Endothelial cell of umbilical vein (primary cell): Measurements from ENCODE around the gene KLK8. TPM values are rescaled to one million over a fixed set of nuclear protein-coding genes. Genes with fewer than 3 reads are reported as not detected.

Experiments used
- BruUV-seq: library from RNA; stranded (reverse); fragments of 400-500 nt; replicated peaks from 2 replicates; lab custom pipeline; 2021; lab: Mats Ljungman, UMichigan
- CTCF ChIA-PET: fragments of 300-600, 350-600 bp; sonication (Branson Sonifier 250); formaldehyde crosslinking; loops from one replicate; lab custom pipeline; 2021; ENCODE audit warnings: antibody characterized with exemption, inconsistent platforms; lab: Charles Lee
- POLR2A ChIA-PET: fragments of 300-600, 350-600 bp; sonication (Branson Sonifier 250); formaldehyde crosslinking; loops from one replicate; lab custom pipeline; 2021; ENCODE audit warnings: antibody characterized with exemption, inconsistent platforms; lab: Charles Lee
- DNase-seq: peaks from one replicate; pipeline ENCODE4 v3.0.0-alpha.2; 2011; ENCODE audit warnings: low read depth, low spot score
- FAIRE-seq: peaks from 2 replicates; lab custom pipeline; 2011; peaks lifted over from hg19 to GRCh38; lab: Jason Lieb, UNC
- H2AFZ ChIP-seq: 2 replicates; pipeline ENCODE4 v1.6.0; 2012; ENCODE audit warnings: low read depth, low read length, control low read depth, inconsistent platforms
- H3K27ac ChIP-seq: 2 replicates; pipeline ENCODE4 v1.5.1; 2011; ENCODE audit warnings: low read depth, mild to moderate bottlenecking, control low read depth, low read length, moderate library complexity; ENCODE audit not compliant: insufficient read depth
- H3K27me3 ChIP-seq, 2 experiments: 2 replicates each; pipeline versions ENCODE4 v1.6.0 to v1.6.1; 2011; ENCODE audit warnings: low read length in 2 of 2, mixed read lengths in 1 of 2; ENCODE audit not compliant: control insufficient read depth in 2 of 2, insufficient read depth in 2 of 2
- H3K36me3 ChIP-seq, 2 experiments: 2 replicates in 1 of 2; 3 replicates in 1 of 2; pipeline ENCODE4 v1.5.1; 2011; ENCODE audit warnings: low read length in 2 of 2, mild to moderate bottlenecking in 1 of 2, moderate library complexity in 1 of 2; ENCODE audit not compliant: control insufficient read depth in 2 of 2, insufficient read depth in 2 of 2; ENCODE audit errors: extremely low read depth in 1 of 2
- H3K4me1 ChIP-seq: 3 replicates; pipeline ENCODE4 v1.5.1; 2011; ENCODE audit warnings: mild to moderate bottlenecking, low read length; ENCODE audit not compliant: control insufficient read depth, insufficient read depth; ENCODE audit errors: extremely low read depth
- H3K4me2 ChIP-seq: 2 replicates; pipeline ENCODE4 v1.6.1; 2011; ENCODE audit warnings: low read length, control low read depth, mixed read lengths; ENCODE audit not compliant: insufficient read depth
- H3K4me3 ChIP-seq, 3 experiments: fragments of 200-600 bp in 1 of 3; sonication (generic), shearing (Covaris generic) in 1 of 3; replicated peaks in 1 of 3; 2 replicates each; pipeline ENCODE4 v1.5.1; 2011 to 2016; ENCODE audit warnings: control low read depth in 3 of 3, low read length in 3 of 3, mild to moderate bottlenecking in 2 of 3, inconsistent platforms in 1 of 3, low read depth in 1 of 3, moderate library complexity in 1 of 3; ENCODE audit not compliant: insufficient read depth in 1 of 3
- H3K79me2 ChIP-seq: 2 replicates; pipeline ENCODE4 v1.6.0; 2012; ENCODE audit warnings: low read length, inconsistent platforms; ENCODE audit not compliant: control insufficient read depth, insufficient read depth
- H3K9ac ChIP-seq: replicated peaks from 2 replicates; pipeline ENCODE3; 2011; ENCODE audit warnings: low read length, control low read depth; ENCODE audit not compliant: insufficient read depth; ENCODE audit errors: extremely low read depth
- H3K9me1 ChIP-seq: replicated peaks from 3 replicates; pipeline ENCODE4 v1.6.0; 2011; ENCODE audit warnings: mild to moderate bottlenecking, low read length; ENCODE audit not compliant: control insufficient read depth, insufficient read depth; ENCODE audit errors: extremely low read depth
- H3K9me3 ChIP-seq: replicated peaks from 2 replicates; pipeline ENCODE4 v1.5.1; 2012; ENCODE audit warnings: low read length, inconsistent platforms; ENCODE audit not compliant: control insufficient read depth, insufficient read depth
- H4K20me1 ChIP-seq: replicated peaks from 2 replicates; pipeline ENCODE3; 2011; ENCODE audit warnings: mild to moderate bottlenecking, low read length; ENCODE audit not compliant: control insufficient read depth, insufficient read depth; ENCODE audit errors: extremely low read depth
- EZH2 ChIP-seq: IDR thresholded peaks from 2 replicates; pipeline ENCODE4 v1.6.1; 2012; ENCODE audit warnings: borderline replicate concordance, low read depth, mild to moderate bottlenecking, moderate library complexity, low read length, inconsistent platforms; ENCODE audit not compliant: severe bottlenecking
- FOS ChIP-seq: IDR thresholded peaks from 2 replicates; pipeline ENCODE4 v1.6.1; 2011; ENCODE audit warnings: mild to moderate bottlenecking, low read length, moderate library complexity, borderline replicate concordance; ENCODE audit not compliant: insufficient read depth
- GATA2 ChIP-seq: IDR thresholded peaks from 2 replicates; pipeline ENCODE4 v1.7.0; 2011; ENCODE audit warnings: low read depth, mild to moderate bottlenecking, moderate library complexity, mixed read lengths, low read length; ENCODE audit not compliant: insufficient read length, insufficient read depth
- JUN ChIP-seq: IDR thresholded peaks from 2 replicates; pipeline ENCODE4 v1.6.1; 2011; ENCODE audit warnings: borderline replicate concordance, low read depth; ENCODE audit not compliant: insufficient read length, insufficient read depth
- MYC ChIP-seq: IDR thresholded peaks from one replicate; pipeline ENCODE4 v1.6.1; 2011; ENCODE audit warnings: mild to moderate bottlenecking, low read depth, low read length
- POLR2A ChIP-seq: IDR thresholded peaks from 2 replicates; pipeline ENCODE4 v1.6.1; 2012; ENCODE audit warnings: low read depth, mild to moderate bottlenecking, control low read depth, low read length
- POLR2AphosphoS5 ChIP-seq: IDR thresholded peaks from 2 replicates; pipeline ENCODE4 v1.6.1; 2012; ENCODE audit warnings: low read depth, mild to moderate bottlenecking, control low read depth, low read length, moderate library complexity; ENCODE audit not compliant: insufficient read depth
- dilution Hi-C: fragments of 300-500 bp; cut with MboI; formaldehyde crosslinking; loops from one replicate; pipeline ENCODE4 v1.15.0; 2019; ENCODE audit warnings: low sequenced_read_pairs; ENCODE audit not compliant: extremely low pct_ligation_motif_present
- intact Hi-C: fragments of 100-400 bp; cut with micrococcal nuclease; formaldehyde crosslinking; loops from one replicate; pipeline ENCODE4 v1.10.0; 2022
- polyA plus RNA-seq, 4 experiments: library from polyadenylated mRNA; depleted of rRNA in 3 of 4; stranded (reverse) in 3 of 4; unstranded in 1 of 4; fragments of >200 nt; gene quantifications; 2 replicates each; pipeline versions ENCODE4 v1.2.1 to v1.2.3, GENCODE V29; 2011 to 2012; ENCODE audit warnings: missing spikeins in 1 of 4
- total RNA-seq: library from RNA; stranded (reverse); gene quantifications from 2 replicates; pipeline ENCODE4 v1.2.3, GENCODE V29; 2021
- TF ChIP-seq, protein P1 (sequence below): IDR thresholded peaks from 2 replicates; pipeline ENCODE4 v1.6.1; 2011; ENCODE audit not compliant: insufficient read depth, insufficient read length
- TF ChIP-seq, protein P2 (sequence below), 2 donors: IDR thresholded peaks; 1 replicate in 1 of 2; 2 replicates in 1 of 2; pipeline ENCODE4 v1.5.1; 2011; ENCODE audit warnings: low read length in 2 of 2, mild to moderate bottlenecking in 2 of 2, moderate library complexity in 2 of 2, control low read depth in 1 of 2, inconsistent platforms in 1 of 2, low read depth in 1 of 2; ENCODE audit not compliant: insufficient read depth in 1 of 2; ENCODE audit errors: extremely low read depth in 1 of 2

KLK8 gene
- total and polyA plus RNA-seq, 2 donors (not counting 3 experiments of a cell fraction or from before 2014, with no cell fraction given), result not detected

DNA sequence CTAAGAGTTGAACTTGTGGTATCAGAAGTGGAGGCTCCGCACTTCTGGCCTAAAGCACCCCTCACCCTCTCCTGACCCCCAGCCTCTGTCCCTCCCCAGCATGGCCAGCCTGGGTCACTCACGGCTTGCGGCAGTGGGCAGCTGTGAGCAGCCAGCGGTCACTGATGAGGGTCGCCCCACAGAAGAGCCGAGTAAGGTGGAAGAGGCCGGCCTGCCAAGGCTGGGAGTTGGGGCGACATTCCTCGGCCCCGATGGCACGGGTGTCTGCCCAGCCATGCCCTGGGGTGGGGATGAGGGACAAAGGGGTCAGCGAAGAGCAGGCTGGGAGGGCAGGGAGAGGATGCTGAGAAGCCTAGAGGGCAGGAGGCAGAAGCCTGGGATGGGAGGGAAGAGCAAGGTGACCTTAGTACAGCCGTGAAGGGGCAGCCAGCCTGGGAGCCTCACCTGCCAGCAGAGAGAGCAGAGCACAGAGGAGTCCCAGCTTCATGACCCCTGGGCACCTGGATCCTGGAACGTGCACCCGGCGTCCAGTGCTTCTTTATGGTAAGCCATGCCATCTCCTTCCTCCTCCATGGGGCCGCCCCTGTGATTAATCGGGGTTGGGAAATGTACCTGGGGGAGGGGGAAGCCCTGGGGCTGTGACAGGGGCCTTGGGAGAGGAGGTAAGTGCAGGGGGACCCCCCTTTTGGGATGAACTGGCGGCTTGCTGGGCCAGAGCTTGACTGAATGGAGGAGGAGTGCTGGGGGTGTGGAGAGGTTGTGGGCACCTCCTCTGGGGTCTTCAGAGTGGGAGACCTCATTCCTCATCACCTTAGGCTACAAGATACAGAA lies 7.9 kb upstream of the KLK8 start:
- no peaks in the 10 kb centered on the region for H3K4me1 ChIP-seq
- dilution Hi-C loops (no loop called here), intact Hi-C loops (no loop called here)
- H3K9me3 ChIP-seq, result no peaks in the 10 kb centered on the region
- H3K4me2 ChIP-seq, result no peak overlapping the region
- FAIRE-seq (no peak), DNase-seq (no peak)
- H4K20me1 ChIP-seq, result no peaks in the 10 kb centered on the region
- H3K9me1 ChIP-seq, result no peaks in the 10 kb centered on the region
- POLR2A ChIA-PET, result no interaction called here
- H3K36me3 ChIP-seq, result no peaks in the 10 kb centered on the region
- H3K4me3 ChIP-seq, result no peak overlapping the region
- TF ChIP-seq JUN, result no peak
- no peak for TF ChIP-seq GATA2
- TF ChIP-seq, protein P1, sequence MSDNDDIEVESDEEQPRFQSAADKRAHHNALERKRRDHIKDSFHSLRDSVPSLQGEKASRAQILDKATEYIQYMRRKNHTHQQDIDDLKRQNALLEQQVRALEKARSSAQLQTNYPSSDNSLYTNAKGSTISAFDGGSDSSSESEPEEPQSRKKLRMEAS, result no peak
- TF ChIP-seq FOS, result no peak
- TF ChIP-seq, protein P2, sequence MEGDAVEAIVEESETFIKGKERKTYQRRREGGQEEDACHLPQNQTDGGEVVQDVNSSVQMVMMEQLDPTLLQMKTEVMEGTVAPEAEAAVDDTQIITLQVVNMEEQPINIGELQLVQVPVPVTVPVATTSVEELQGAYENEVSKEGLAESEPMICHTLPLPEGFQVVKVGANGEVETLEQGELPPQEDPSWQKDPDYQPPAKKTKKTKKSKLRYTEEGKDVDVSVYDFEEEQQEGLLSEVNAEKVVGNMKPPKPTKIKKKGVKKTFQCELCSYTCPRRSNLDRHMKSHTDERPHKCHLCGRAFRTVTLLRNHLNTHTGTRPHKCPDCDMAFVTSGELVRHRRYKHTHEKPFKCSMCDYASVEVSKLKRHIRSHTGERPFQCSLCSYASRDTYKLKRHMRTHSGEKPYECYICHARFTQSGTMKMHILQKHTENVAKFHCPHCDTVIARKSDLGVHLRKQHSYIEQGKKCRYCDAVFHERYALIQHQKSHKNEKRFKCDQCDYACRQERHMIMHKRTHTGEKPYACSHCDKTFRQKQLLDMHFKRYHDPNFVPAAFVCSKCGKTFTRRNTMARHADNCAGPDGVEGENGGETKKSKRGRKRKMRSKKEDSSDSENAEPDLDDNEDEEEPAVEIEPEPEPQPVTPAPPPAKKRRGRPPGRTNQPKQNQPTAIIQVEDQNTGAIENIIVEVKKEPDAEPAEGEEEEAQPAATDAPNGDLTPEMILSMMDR (IDR thresholded peaks at IDR 0.05; ENCODE audit: extremely low read depth in 1 of 2, insufficient read depth in 1 of 2, low read depth in 1 of 2, low read length in 2 of 2), result no peak
- TF ChIP-seq EZH2, result no peak
- TF ChIP-seq MYC, result no peak
- TF ChIP-seq POLR2AphosphoS5, result no peak
- no peak for TF ChIP-seq POLR2A
- CTCF ChIA-PET, result no interaction called here
- no peak overlapping the region for H2AFZ ChIP-seq
- no peaks in the 10 kb centered on the region for H3K79me2 ChIP-seq
- no peak overlapping the region for H3K27ac ChIP-seq
- H3K27me3 ChIP-seq, result no peaks in the 10 kb centered on the region
- BruUV-seq, result no TSS peak
- no peak overlapping the region for H3K9ac ChIP-seq
